Measurements from ENCODE around the gene PTGIS. TPM values are rescaled to one million over a fixed set of nuclear protein-coding genes. Genes with fewer than 3 reads are reported as not detected.

PTGIS gene
- total RNA-seq, 1 donor: 2.2 TPM

DNA sequence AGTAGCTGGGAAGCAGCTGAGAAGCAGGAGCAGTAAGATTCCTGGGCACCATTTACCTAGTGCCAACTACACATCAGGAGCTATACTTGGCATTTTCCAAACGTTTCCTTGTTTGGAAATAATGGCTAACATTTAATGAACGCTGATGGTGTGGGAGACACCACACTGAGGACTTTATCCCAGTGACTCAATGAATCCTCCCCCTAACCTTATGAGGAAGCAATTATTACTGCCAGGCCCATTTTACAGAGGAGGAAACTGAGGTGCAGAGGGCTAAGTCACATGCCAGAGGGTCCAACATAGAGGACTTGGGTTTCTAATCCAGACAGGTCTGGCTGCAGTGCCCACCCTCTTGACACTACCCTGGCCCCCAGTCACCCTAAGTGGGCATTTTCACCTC is 6.1 kb downstream of the PTGIS start:
- no peak for DNase-seq (ENCODE audit: low read depth)
- TF ChIP-seq, protein P1, sequence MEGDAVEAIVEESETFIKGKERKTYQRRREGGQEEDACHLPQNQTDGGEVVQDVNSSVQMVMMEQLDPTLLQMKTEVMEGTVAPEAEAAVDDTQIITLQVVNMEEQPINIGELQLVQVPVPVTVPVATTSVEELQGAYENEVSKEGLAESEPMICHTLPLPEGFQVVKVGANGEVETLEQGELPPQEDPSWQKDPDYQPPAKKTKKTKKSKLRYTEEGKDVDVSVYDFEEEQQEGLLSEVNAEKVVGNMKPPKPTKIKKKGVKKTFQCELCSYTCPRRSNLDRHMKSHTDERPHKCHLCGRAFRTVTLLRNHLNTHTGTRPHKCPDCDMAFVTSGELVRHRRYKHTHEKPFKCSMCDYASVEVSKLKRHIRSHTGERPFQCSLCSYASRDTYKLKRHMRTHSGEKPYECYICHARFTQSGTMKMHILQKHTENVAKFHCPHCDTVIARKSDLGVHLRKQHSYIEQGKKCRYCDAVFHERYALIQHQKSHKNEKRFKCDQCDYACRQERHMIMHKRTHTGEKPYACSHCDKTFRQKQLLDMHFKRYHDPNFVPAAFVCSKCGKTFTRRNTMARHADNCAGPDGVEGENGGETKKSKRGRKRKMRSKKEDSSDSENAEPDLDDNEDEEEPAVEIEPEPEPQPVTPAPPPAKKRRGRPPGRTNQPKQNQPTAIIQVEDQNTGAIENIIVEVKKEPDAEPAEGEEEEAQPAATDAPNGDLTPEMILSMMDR (IDR thresholded peaks at IDR 0.05; ENCODE audit: insufficient read depth, low read depth, low read length): no peak
- H3K4me3 ChIP-seq (ENCODE audit: low read depth, low read length): no peak overlapping the region

DNA sequence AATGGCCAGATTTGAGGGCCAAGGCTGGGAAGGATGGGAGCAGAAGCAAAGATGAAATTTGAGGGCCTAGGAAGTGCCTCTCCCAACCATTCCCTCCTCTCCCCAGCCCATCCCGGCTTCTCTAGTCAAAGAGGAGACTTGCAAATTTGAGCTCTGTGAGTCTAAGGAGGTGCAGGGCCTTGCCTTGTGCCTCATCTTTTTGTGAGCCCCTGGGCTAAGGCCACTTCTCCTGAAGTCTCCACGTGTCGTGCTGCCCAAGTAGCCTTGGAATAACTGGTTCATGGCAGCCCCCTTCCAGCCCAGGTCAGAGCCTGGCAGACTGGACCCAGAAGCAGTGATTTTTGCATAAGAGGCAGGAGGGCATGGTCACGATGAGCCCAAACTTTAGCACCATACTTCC is 6.7 kb downstream of the PTGIS start:
- TF ChIP-seq, protein P1 (IDR thresholded peaks at IDR 0.05; ENCODE audit: insufficient read depth, low read depth, low read length): no peak
- H3K4me3 ChIP-seq (ENCODE audit: low read depth, low read length): no peak overlapping the region
- DNase-seq (ENCODE audit: low read depth): no peak

DNA sequence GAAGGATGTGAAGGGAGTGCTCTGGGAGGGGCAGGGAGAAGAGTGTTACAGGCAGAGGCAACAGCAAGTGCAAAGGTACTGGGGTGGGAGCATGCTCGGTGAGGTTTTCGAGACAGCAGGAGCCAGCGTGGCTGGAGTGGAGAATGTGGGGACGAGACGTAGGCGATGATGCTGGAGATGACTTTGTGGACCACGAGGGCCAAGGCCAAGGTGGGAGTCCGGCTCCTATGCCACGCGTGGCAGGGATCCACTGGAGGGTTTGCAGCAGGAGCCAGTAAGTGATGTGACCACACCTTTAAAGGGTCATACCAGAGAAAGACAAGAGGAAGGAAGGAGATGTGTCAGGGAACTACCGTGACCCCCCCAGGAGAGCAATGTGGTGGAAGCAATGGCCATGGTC is 7.3 kb downstream of the PTGIS start:
- no peak overlapping the region for H3K4me3 ChIP-seq (ENCODE audit: low read depth, low read length)
- DNase-seq (ENCODE audit: low read depth): no peak
- TF ChIP-seq, protein P1 (IDR thresholded peaks at IDR 0.05; ENCODE audit: insufficient read depth, low read depth, low read length): no peak

DNA sequence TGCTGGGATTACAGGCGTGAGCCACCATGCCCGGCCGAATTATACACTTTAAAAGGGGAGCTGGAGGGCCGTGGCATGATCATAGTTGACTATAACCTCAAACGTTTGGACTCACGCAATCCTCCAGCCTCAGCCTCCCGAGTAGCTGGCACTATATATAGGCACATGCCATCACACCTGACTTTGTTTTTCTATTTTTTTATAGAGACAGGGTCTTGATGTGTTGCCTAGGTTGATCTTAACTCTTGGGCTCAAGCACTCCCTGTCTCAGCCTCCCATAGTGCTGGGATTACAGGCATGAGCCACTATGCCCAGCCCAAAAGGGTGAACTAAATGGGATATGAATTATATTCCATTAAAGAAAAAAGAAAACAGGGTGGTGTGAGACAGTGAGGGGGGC is 7.8 kb downstream of the PTGIS start:
- no peak overlapping the region for H3K4me3 ChIP-seq (ENCODE audit: low read depth, low read length)
- DNase-seq (ENCODE audit: low read depth): no peak
- TF ChIP-seq, protein P1 (IDR thresholded peaks at IDR 0.05; ENCODE audit: insufficient read depth, low read depth, low read length): no peak

DNA sequence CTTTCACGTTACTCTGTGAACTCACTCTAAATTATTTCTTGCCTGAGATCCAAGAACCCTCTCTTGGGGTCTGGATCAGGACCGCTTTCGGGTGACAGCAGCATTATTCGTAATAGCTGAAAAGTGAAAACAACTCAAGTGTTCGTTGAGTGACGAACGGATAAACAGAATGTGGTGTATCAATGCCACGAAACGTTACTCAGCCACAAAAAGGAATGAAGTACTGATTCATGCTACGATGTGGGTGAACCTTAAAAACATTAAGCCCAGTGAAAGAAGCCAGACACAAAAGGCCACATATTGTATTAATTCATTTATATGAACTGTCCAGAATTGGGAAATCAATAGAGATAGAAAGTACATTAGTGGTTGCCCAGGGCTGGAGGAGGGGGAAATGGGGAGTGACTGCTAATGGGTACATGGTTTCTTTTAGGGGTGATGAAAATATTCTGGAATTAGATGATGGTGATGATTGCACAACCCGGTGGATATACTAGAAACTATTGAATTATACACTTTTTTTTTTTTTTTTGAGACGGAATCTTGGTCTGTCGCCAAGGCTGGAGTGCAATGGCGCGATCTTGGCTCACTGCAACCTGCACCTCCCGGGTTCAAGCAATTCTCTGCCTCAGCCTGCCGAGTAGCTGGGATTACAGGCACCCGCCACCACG is 8.4 kb downstream of the PTGIS start:
- H3K4me3 ChIP-seq (ENCODE audit: low read depth, low read length): no peak overlapping the region
- DNase-seq (ENCODE audit: low read depth): no peak
- TF ChIP-seq, protein P1 (IDR thresholded peaks at IDR 0.05; ENCODE audit: insufficient read depth, low read depth, low read length): no peak

DNA sequence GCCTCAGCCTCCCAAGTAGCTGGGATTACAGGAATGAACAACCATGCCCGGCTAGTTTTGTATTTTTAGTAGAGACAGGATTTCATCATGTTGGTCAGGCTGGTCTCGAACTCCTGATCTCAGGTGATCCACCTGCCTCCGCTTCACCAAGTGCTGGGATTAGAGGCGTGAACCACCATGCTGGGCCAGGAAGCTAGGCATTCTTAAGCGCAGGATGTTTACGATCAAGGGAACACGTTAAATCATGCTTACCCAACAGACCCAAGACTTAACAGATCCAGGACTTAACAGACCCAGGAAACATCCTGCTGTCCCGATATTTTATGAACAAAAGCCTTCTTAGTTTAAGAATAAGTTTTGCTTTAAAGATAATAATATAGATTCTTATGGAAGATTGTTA is 9.1 kb downstream of the PTGIS start:
- TF ChIP-seq, protein P1 (IDR thresholded peaks at IDR 0.05; ENCODE audit: insufficient read depth, low read depth, low read length): no peak
- H3K4me3 ChIP-seq (ENCODE audit: low read depth, low read length): no peak overlapping the region
- DNase-seq (ENCODE audit: low read depth): no peak

DNA sequence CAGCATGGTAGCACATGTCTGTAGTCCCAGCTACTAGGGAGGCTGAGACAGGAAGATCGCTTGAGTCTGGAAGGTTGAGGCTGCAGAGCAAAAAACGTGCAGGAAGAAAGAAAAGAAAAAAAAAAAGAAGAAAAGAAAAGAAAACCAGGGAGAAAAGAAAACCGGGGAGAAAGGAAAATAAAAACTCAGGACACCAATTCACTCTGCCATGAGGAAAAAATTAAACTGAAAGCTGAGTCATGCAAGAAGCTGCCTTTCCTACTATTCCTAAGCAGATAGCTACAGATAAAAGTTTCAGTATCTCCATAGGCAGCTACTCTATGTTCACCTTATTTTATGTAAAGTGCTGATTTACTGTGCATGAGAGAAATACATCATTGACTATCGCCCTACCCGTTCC is 10.5 kb downstream of the PTGIS start:
- TF ChIP-seq, protein P1 (IDR thresholded peaks at IDR 0.05; ENCODE audit: insufficient read depth, low read depth, low read length): no peak
- no peak for DNase-seq (ENCODE audit: low read depth)
- H3K4me3 ChIP-seq (ENCODE audit: low read depth, low read length): no peak overlapping the region

Data from fibroblast of villous mesenchyme (primary cell).